GM23248 (cell line): ENCODE data around the gene TOP1.

ENCODE experiments used
- EZH2 ChIP-seq: fragments of 200-600 bp; sonication (generic); IDR thresholded peaks from 2 replicates; pipeline ENCODE4 v1.6.1; 2018; ENCODE audit warnings: antibody characterized with exemption, mild to moderate bottlenecking; ENCODE audit not compliant: insufficient read depth, poor library complexity, severe bottlenecking
- EZH2phosphoT487 ChIP-seq: fragments of 200-600 bp; sonication (generic); IDR thresholded peaks from 2 replicates; pipeline ENCODE4 v1.6.1; 2018; ENCODE audit warnings: antibody characterized with exemption, moderate library complexity, mild to moderate bottlenecking, low read depth; ENCODE audit not compliant: insufficient read depth

GRCh38 chr20:41169791-41170351, 141.2 kb downstream of the TOP1 start:
- TF ChIP-seq EZH2 = no peak
- TF ChIP-seq EZH2phosphoT487 = no peak
